H9 (cell line): ENCODE results near the gene NANOS2. TPM values are rescaled to one million over a fixed set of nuclear protein-coding genes. Genes with fewer than 3 reads are reported as not detected.

Experiments used
- DNase-seq: peaks from one replicate; pipeline ENCODE4 v3.0.0-alpha.2; 2017
- H2AFZ ChIP-seq: one replicate; pipeline ENCODE4 v1.6.1; 2013; ENCODE audit warnings: mild to moderate bottlenecking, low read length, control low read depth, moderate library complexity
- H2AK5ac ChIP-seq: 2 replicates; pipeline ENCODE4 v1.6.1; 2013; ENCODE audit warnings: low read length, control low read depth, mixed read lengths; ENCODE audit not compliant: insufficient read length
- H2BK120ac ChIP-seq: one replicate; pipeline ENCODE4 v1.6.1; 2013; ENCODE audit warnings: low read depth, mild to moderate bottlenecking, low read length, control low read depth, inconsistent platforms; ENCODE audit not compliant: poor library complexity, severe bottlenecking
- H2BK12ac ChIP-seq: 2 replicates; pipeline ENCODE4 v1.6.1; 2013; ENCODE audit warnings: low read length, control low read depth, mixed read lengths, low read depth; ENCODE audit not compliant: insufficient read length
- H2BK15ac ChIP-seq: 2 replicates; pipeline ENCODE4 v1.6.1; 2013; ENCODE audit warnings: low read depth, low read length, control low read depth
- H2BK20ac ChIP-seq: one replicate; pipeline ENCODE4 v1.6.1; 2013; ENCODE audit warnings: low read depth, mild to moderate bottlenecking, low read length, control low read depth, inconsistent platforms; ENCODE audit not compliant: poor library complexity, severe bottlenecking
- H2BK5ac ChIP-seq: 2 replicates; pipeline ENCODE4 v1.6.1; 2013; ENCODE audit warnings: low read length, control low read depth, mixed read lengths; ENCODE audit not compliant: insufficient read length
- H3K14ac ChIP-seq: 2 replicates; pipeline ENCODE4 v1.6.1; 2013; ENCODE audit warnings: low read length, control low read depth; ENCODE audit not compliant: insufficient read depth
- H3K18ac ChIP-seq: 2 replicates; pipeline ENCODE4 v1.6.1; 2013; ENCODE audit warnings: low read depth, mild to moderate bottlenecking, mixed read lengths, low read length, control low read depth; ENCODE audit not compliant: insufficient read length
- H3K23ac ChIP-seq: 2 replicates; pipeline ENCODE4 v1.6.1; 2013; ENCODE audit warnings: low read length, control low read depth, mixed read lengths, low read depth; ENCODE audit not compliant: insufficient read length
- H3K23me2 ChIP-seq: 2 replicates; pipeline ENCODE4 v1.6.1; 2013; ENCODE audit warnings: low read depth, mild to moderate bottlenecking, mixed read lengths, low read length, control low read depth; ENCODE audit not compliant: insufficient read length, poor library complexity, severe bottlenecking
- H3K27ac ChIP-seq: 2 replicates; pipeline ENCODE4 v1.5.1; 2013; ENCODE audit warnings: low read length, control low read depth, mixed read lengths, low read depth; ENCODE audit not compliant: insufficient read length
- H3K27me3 ChIP-seq: 2 replicates; pipeline ENCODE4 v1.6.1; 2013; ENCODE audit warnings: low read length, control low read depth, inconsistent platforms; ENCODE audit not compliant: insufficient read depth
- H3K4ac ChIP-seq: 2 replicates; pipeline ENCODE4 v1.6.1; 2013; ENCODE audit warnings: low read depth, mild to moderate bottlenecking, control low read depth, inconsistent platforms, low read length, moderate library complexity
- H3K4me1 ChIP-seq: 2 replicates; pipeline ENCODE4 v1.6.1; 2013; ENCODE audit warnings: low read length, control low read depth, inconsistent platforms; ENCODE audit not compliant: insufficient read depth
- H3K4me2 ChIP-seq: 2 replicates; pipeline ENCODE4 v1.6.1; 2013; ENCODE audit warnings: low read length, control low read depth, mixed read lengths; ENCODE audit not compliant: insufficient read length, insufficient read depth
- H3K56ac ChIP-seq: 2 replicates; pipeline ENCODE4 v1.6.1; 2013; ENCODE audit warnings: low read depth, mild to moderate bottlenecking, mixed read lengths, low read length, control low read depth; ENCODE audit not compliant: insufficient read length
- H3K79me1 ChIP-seq: 2 replicates; pipeline ENCODE4 v1.6.1; 2013; ENCODE audit warnings: low read depth, mild to moderate bottlenecking, moderate library complexity, low read length, control low read depth, inconsistent platforms; ENCODE audit not compliant: insufficient read depth, poor library complexity, severe bottlenecking
- H3K79me2 ChIP-seq: 2 replicates; pipeline ENCODE4 v1.6.1; 2013; ENCODE audit warnings: low read length, control low read depth, inconsistent platforms; ENCODE audit not compliant: insufficient read depth
- H3K9ac ChIP-seq: 2 replicates; pipeline ENCODE4 v1.6.1; 2013; ENCODE audit warnings: low read length, control low read depth, mixed read lengths; ENCODE audit not compliant: insufficient read length; ENCODE audit errors: extremely low read depth
- H3K9me3 ChIP-seq: one replicate; pipeline ENCODE4 v1.6.1; 2013; ENCODE audit warnings: low read depth, low read length, inconsistent platforms; ENCODE audit not compliant: control insufficient read depth
- H3T11ph ChIP-seq: one replicate; pipeline ENCODE4 v1.6.1; 2013; ENCODE audit warnings: mild to moderate bottlenecking, low read length, control low read depth, inconsistent platforms
- H4K20me1 ChIP-seq: one replicate; pipeline ENCODE4 v1.6.1; 2013; ENCODE audit not compliant: control insufficient read depth, insufficient read length, insufficient read depth
- H4K5ac ChIP-seq: 2 replicates; pipeline ENCODE4 v1.6.1; 2013; ENCODE audit warnings: low read depth, mild to moderate bottlenecking, mixed read lengths, low read length, control low read depth; ENCODE audit not compliant: insufficient read length
- H4K8ac ChIP-seq: replicated peaks from 2 replicates; pipeline ENCODE4 v1.6.1; 2013; ENCODE audit warnings: low read length, control low read depth, mixed read lengths, low read depth; ENCODE audit not compliant: insufficient read length
- H4K91ac ChIP-seq: 2 replicates; pipeline ENCODE4 v1.6.1; 2013; ENCODE audit warnings: low read depth, mild to moderate bottlenecking, moderate library complexity, mixed read lengths, low read length, control low read depth; ENCODE audit not compliant: insufficient read length
- H3K27ac Mint-ChIP-seq, 3 experiments: 2 replicates in 2 of 3; 3 replicates in 1 of 3; pipeline ENCODE4 v1.8.0; 2020 to 2021; ENCODE audit warnings: mixed read lengths in 3 of 3, mild to moderate bottlenecking in 1 of 3, moderate library complexity in 1 of 3
- H3K27me3 Mint-ChIP-seq: 2 replicates; pipeline ENCODE4 v1.8.0; 2021; ENCODE audit warnings: low read depth, mild to moderate bottlenecking, moderate library complexity, mixed read lengths
- H3K36me3 Mint-ChIP-seq, 3 experiments: 2 replicates in 2 of 3; 3 replicates in 1 of 3; pipeline ENCODE4 v1.8.0; 2020 to 2021; ENCODE audit warnings: low read depth in 3 of 3, mixed read lengths in 3 of 3; ENCODE audit not compliant: insufficient read depth in 1 of 3
- H3K4me1 Mint-ChIP-seq, 2 experiments: 2 replicates each; pipeline ENCODE4 v1.8.0; 2020; ENCODE audit warnings: mixed read lengths in 2 of 2
- H3K4me3 Mint-ChIP-seq, 2 experiments: 2 replicates in 1 of 2; 3 replicates in 1 of 2; pipeline ENCODE4 v1.8.0; 2020 to 2021; ENCODE audit warnings: mild to moderate bottlenecking in 2 of 2, mixed read lengths in 2 of 2, moderate library complexity in 1 of 2
- H3K9me3 Mint-ChIP-seq, 2 experiments: 2 replicates in 1 of 2; 3 replicates in 1 of 2; pipeline ENCODE4 v1.8.0; 2020; ENCODE audit warnings: mild to moderate bottlenecking in 2 of 2, mixed read lengths in 2 of 2, moderate library complexity in 1 of 2
- whole genome bisulfite sequencing: extraction: QIAGEN DNeasy Blood & Tissue Kit; methylation state at CpG from one replicate; pipeline ENCODE4 v1.1.7; 2013; ENCODE audit warnings: missing lambda C conversion rate, low lambda C conversion rate, mixed read lengths; ENCODE audit not compliant: insufficient read length; ENCODE audit errors: extremely low coverage; 5-methylcytosine and 5-hydroxymethylcytosine counted together
- total RNA-seq: library from RNA; stranded (reverse); gene quantifications from 2 replicates; pipeline ENCODE4 v1.2.1, GENCODE V29; 2021
- TF ChIP-seq, protein P1 (sequence below): fragments of 200-600 bp; sonication (generic); conservative IDR thresholded peaks from 3 replicates; pipeline ENCODE4 v1.8.0; 2021; ENCODE audit warnings: antibody characterized with exemption, mild to moderate bottlenecking

The NANOS2 gene
- total RNA-seq, 1 experiment from 2014 or later = not detected

DNA sequence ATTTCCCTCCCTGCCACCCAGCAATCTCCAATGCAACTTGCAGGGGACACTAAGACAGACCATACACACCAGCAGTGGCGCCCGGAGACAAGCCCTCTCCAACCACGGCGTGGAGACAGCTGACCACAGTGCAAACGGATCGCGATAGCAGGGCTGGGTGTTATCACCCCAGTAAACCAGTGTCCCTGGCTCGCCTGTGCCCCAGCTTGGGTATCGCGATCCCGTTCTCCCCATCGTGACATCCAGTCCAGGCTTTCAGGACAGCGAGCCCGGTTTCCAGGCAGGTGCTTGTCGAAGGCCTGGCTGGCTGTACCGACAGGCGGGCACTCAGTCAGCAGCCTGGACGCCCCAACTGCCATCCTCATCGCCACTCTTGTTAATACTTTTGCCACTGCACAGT is 20.7 kb upstream of the NANOS2 start:
- no peak overlapping the region for H3T11ph ChIP-seq
- peaks cover 50% of the 10 kb centered on the region for H3K27me3 Mint-ChIP-seq

More for the DNA sequence above, 20.7 kb upstream of the NANOS2 start:
- Histone ChIP-seq H4K5ac (no peak overlapping the region), H3K14ac (no peak overlapping the region; the same call in 1 of the 2 replicates), H2BK20ac (no peak overlapping the region), H3K23ac (no peak overlapping the region), H2BK5ac (no peak overlapping the region), H2AFZ (no peak overlapping the region), H3K9ac (no peak overlapping the region), H3K9me3 (no peaks in the 10 kb centered on the region), H3K79me2 (no peaks in the 10 kb centered on the region), H2BK120ac (no peak overlapping the region), H3K4me1 (no peaks in the 10 kb centered on the region), H3K4me2 (no peak overlapping the region), H4K8ac (no peak overlapping the region), H3K27ac (no peak overlapping the region), H3K27me3 (no peaks in the 10 kb centered on the region), H2AK5ac (no peak overlapping the region), H4K91ac (no peak overlapping the region), H3K56ac (no peak overlapping the region), H3K4ac (no peak overlapping the region), H4K20me1 (no peaks in the 10 kb centered on the region), H3K18ac (no peak overlapping the region), H3K79me1 (no peaks in the 10 kb centered on the region), H2BK15ac (no peak overlapping the region), H2BK12ac (no peak overlapping the region), H3K23me2 (no peaks in the 10 kb centered on the region)
- TF ChIP-seq, protein P1, sequence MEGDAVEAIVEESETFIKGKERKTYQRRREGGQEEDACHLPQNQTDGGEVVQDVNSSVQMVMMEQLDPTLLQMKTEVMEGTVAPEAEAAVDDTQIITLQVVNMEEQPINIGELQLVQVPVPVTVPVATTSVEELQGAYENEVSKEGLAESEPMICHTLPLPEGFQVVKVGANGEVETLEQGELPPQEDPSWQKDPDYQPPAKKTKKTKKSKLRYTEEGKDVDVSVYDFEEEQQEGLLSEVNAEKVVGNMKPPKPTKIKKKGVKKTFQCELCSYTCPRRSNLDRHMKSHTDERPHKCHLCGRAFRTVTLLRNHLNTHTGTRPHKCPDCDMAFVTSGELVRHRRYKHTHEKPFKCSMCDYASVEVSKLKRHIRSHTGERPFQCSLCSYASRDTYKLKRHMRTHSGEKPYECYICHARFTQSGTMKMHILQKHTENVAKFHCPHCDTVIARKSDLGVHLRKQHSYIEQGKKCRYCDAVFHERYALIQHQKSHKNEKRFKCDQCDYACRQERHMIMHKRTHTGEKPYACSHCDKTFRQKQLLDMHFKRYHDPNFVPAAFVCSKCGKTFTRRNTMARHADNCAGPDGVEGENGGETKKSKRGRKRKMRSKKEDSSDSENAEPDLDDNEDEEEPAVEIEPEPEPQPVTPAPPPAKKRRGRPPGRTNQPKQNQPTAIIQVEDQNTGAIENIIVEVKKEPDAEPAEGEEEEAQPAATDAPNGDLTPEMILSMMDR = no peak
- peak overlapping the region in 1 of 3 experiments; percentile 50; a peak in 1 of 7 replicates for H3K27ac Mint-ChIP-seq
- H3K4me3 Mint-ChIP-seq = no peak overlapping the region; a peak in 2 of 5 replicates
- peaks cover 0 to 5% (median 2%) of the 10 kb centered on the region in 3 experiments; a peak in 3 of 7 replicates for H3K36me3 Mint-ChIP-seq
- no peaks in the 10 kb centered on the region; a peak in 1 of 5 replicates for H3K9me3 Mint-ChIP-seq
- no peak for DNase-seq
- H3K4me1 Mint-ChIP-seq = peaks cover 7 to 34% of the 10 kb centered on the region in 2 experiments; a peak in 3 of 4 replicates
- WGBS = no CpG with 5 or more reads among the region's 19 CpGs
